ENCODE data around the gene OR13J1. TPM values are rescaled to one million over a fixed set of nuclear protein-coding genes. Genes with fewer than 3 reads are reported as not detected.

Gene OR13J1
- total and polyA plus RNA-seq, 2 donors from 2014 or later = not detected

GRCh38 chr9:35852876-35853865, 17.0 kb downstream of the OR13J1 start:
- Histone ChIP-seq H3K9ac (ENCODE audit: low read length in 3 of 3) (no peak overlapping the region), H3K27ac (ENCODE audit: low read depth in 2 of 2, low read length in 2 of 2) (no peak overlapping the region), H3K27me3 (ENCODE audit: control insufficient read depth, insufficient read depth, low read length) (no peaks in the 10 kb centered on the region), H3K4me3 (ENCODE audit: low read length in 3 of 3) (no peak overlapping the region), H3K9me3 (ENCODE audit: control insufficient read depth in 2 of 3, insufficient read depth in 1 of 3, low read length in 3 of 3) (no peaks in the 10 kb centered on the region), H3K36me3 (ENCODE audit: control insufficient read depth in 2 of 3, insufficient read depth in 3 of 3, low read length in 3 of 3) (no peaks in the 10 kb centered on the region), H3K4me1 (ENCODE audit: control insufficient read depth in 2 of 3, insufficient read depth in 2 of 3, low read depth in 1 of 3, low read length in 3 of 3) (no peaks in the 10 kb centered on the region)
- no peak for FAIRE-seq
- intact Hi-C loops (cut with DNase I) = no loop called here
- TF ChIP-seq CTCF (IDR thresholded peaks at IDR 0.05; ENCODE audit: borderline replicate concordance, extremely low read depth, insufficient read depth) = no peak
- peak in 1 of 5 donors; percentile 13 for DNase-seq

- no peak for TF ChIP-seq CTCF (IDR thresholded peaks at IDR 0.05; ENCODE audit: borderline replicate concordance, extremely low read depth, insufficient read depth)
- intact Hi-C loops (cut with DNase I) = no loop called here
- Histone ChIP-seq H3K4me1 (ENCODE audit: control insufficient read depth in 2 of 3, insufficient read depth in 2 of 3, low read depth in 1 of 3, low read length in 3 of 3) (no peaks in the 10 kb centered on the region), H3K9ac (ENCODE audit: low read length in 3 of 3) (no peak overlapping the region), H3K4me3 (ENCODE audit: low read length in 3 of 3) (no peak overlapping the region), H3K27me3 (ENCODE audit: control insufficient read depth, insufficient read depth, low read length) (no peaks in the 10 kb centered on the region), H3K27ac (ENCODE audit: low read depth in 2 of 2, low read length in 2 of 2) (no peak overlapping the region), H3K9me3 (ENCODE audit: control insufficient read depth in 2 of 3, insufficient read depth in 1 of 3, low read length in 3 of 3) (no peaks in the 10 kb centered on the region), H3K36me3 (ENCODE audit: control insufficient read depth in 2 of 3, insufficient read depth in 3 of 3, low read length in 3 of 3) (peaks cover 0 to under 1% (median 0%) of the 10 kb centered on the region in 3 donors)
- DNase-seq (peak in 1 of 5 donors; percentile 26), FAIRE-seq (no peak)
Measured at GRCh38 chr9:35852267-35852815, 17.9 kb downstream of the OR13J1 start.

- no peak for TF ChIP-seq CTCF (IDR thresholded peaks at IDR 0.05; ENCODE audit: borderline replicate concordance, extremely low read depth, insufficient read depth)
- no peaks in the 10 kb centered on the region for H3K27me3 ChIP-seq (ENCODE audit: control insufficient read depth, insufficient read depth, low read length)
- intact Hi-C loops (cut with DNase I) = no loop called here
- FAIRE-seq = no peak
- DNase-seq = no peak
- no peak overlapping the region for H3K27ac ChIP-seq (ENCODE audit: low read depth in 2 of 2, low read length in 2 of 2)
- peaks cover 3 to 9% (median 3%) of the 10 kb centered on the region in 3 donors for H3K4me1 ChIP-seq (ENCODE audit: control insufficient read depth in 2 of 3, insufficient read depth in 2 of 3, low read depth in 1 of 3, low read length in 3 of 3)
- no peak overlapping the region for H3K4me3 ChIP-seq (ENCODE audit: low read length in 3 of 3)
- H3K9me3 ChIP-seq (ENCODE audit: control insufficient read depth in 2 of 3, insufficient read depth in 1 of 3, low read length in 3 of 3) = no peaks in the 10 kb centered on the region
- H3K9ac ChIP-seq (ENCODE audit: low read length in 3 of 3) = no peak overlapping the region
- H3K36me3 ChIP-seq (ENCODE audit: control insufficient read depth in 2 of 3, insufficient read depth in 3 of 3, low read length in 3 of 3) = peaks cover 0 to 5% (median 0%) of the 10 kb centered on the region in 3 donors
Measured at GRCh38 chr9:35847792-35848572, 22.2 kb downstream of the OR13J1 start.
